Progenitor cell of endocrine pancreas (in vitro differentiated cells): ENCODE data around the gene ABLIM2. TPM values are rescaled to one million over a fixed set of nuclear protein-coding genes. Genes with fewer than 3 reads are reported as not detected.

Experiments used
- DNase-seq: peaks from one replicate; pipeline ENCODE4 v3.0.0; 2021; ENCODE audit warnings: low spot score; ENCODE audit not compliant: unreplicated experiment
- H3K27ac Mint-ChIP-seq: 2 replicates; pipeline ENCODE4 v1.8.0; 2021; ENCODE audit warnings: mild to moderate bottlenecking, moderate library complexity, mixed read lengths
- H3K27me3 Mint-ChIP-seq: 2 replicates; pipeline ENCODE4 v1.8.0; 2021; ENCODE audit warnings: mixed read lengths
- H3K36me3 Mint-ChIP-seq: 2 replicates; pipeline ENCODE4 v1.8.0; 2022; ENCODE audit warnings: mixed read lengths; ENCODE audit not compliant: insufficient read depth
- H3K4me1 Mint-ChIP-seq: 2 replicates; pipeline ENCODE4 v1.8.0; 2021; ENCODE audit warnings: low read depth, mixed read lengths
- H3K4me3 Mint-ChIP-seq: 2 replicates; pipeline ENCODE4 v1.8.0; 2021; ENCODE audit warnings: low read depth, mild to moderate bottlenecking, moderate library complexity, mixed read lengths
- H3K9me3 Mint-ChIP-seq: 2 replicates; pipeline ENCODE4 v1.8.0; 2021; ENCODE audit warnings: low read depth, mixed read lengths
- total RNA-seq: library from RNA; stranded (reverse); gene quantifications from 2 replicates; pipeline ENCODE4 v1.2.1, GENCODE V29; 2021
- TF ChIP-seq, protein P1 (sequence below): fragments of 200-600 bp; sonication (generic); IDR thresholded peaks from one replicate; pipeline ENCODE4 v1.5.0; 2021; ENCODE audit warnings: antibody characterized with exemption, mild to moderate bottlenecking; ENCODE audit not compliant: unreplicated experiment

ABLIM2 gene
- total RNA-seq, 1 donor from 2014 or later: 5.7 TPM

GRCh38 chr4:8024073-8024786, 134.4 kb downstream of the ABLIM2 start:
- Mint-ChIP-seq H3K4me1 (peaks cover 3% of the 10 kb centered on the region), H3K36me3 (no peaks in the 10 kb centered on the region), H3K27ac (no peak overlapping the region), H3K27me3 (peaks cover 29% of the 10 kb centered on the region), H3K4me3 (no peak overlapping the region), H3K9me3 (no peaks in the 10 kb centered on the region)
- TF ChIP-seq, protein P1, sequence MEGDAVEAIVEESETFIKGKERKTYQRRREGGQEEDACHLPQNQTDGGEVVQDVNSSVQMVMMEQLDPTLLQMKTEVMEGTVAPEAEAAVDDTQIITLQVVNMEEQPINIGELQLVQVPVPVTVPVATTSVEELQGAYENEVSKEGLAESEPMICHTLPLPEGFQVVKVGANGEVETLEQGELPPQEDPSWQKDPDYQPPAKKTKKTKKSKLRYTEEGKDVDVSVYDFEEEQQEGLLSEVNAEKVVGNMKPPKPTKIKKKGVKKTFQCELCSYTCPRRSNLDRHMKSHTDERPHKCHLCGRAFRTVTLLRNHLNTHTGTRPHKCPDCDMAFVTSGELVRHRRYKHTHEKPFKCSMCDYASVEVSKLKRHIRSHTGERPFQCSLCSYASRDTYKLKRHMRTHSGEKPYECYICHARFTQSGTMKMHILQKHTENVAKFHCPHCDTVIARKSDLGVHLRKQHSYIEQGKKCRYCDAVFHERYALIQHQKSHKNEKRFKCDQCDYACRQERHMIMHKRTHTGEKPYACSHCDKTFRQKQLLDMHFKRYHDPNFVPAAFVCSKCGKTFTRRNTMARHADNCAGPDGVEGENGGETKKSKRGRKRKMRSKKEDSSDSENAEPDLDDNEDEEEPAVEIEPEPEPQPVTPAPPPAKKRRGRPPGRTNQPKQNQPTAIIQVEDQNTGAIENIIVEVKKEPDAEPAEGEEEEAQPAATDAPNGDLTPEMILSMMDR: no peak
- no peak for DNase-seq

- Mint-ChIP-seq H3K36me3 (no peaks in the 10 kb centered on the region), H3K4me1 (peaks cover 3% of the 10 kb centered on the region), H3K27me3 (peaks cover 33% of the 10 kb centered on the region), H3K4me3 (no peak overlapping the region), H3K27ac (no peak overlapping the region), H3K9me3 (no peaks in the 10 kb centered on the region)
- no peak for DNase-seq
- TF ChIP-seq, protein P1: no peak
Measured at GRCh38 chr4:8023696-8024033, 134.9 kb downstream of the ABLIM2 start.

DNA sequence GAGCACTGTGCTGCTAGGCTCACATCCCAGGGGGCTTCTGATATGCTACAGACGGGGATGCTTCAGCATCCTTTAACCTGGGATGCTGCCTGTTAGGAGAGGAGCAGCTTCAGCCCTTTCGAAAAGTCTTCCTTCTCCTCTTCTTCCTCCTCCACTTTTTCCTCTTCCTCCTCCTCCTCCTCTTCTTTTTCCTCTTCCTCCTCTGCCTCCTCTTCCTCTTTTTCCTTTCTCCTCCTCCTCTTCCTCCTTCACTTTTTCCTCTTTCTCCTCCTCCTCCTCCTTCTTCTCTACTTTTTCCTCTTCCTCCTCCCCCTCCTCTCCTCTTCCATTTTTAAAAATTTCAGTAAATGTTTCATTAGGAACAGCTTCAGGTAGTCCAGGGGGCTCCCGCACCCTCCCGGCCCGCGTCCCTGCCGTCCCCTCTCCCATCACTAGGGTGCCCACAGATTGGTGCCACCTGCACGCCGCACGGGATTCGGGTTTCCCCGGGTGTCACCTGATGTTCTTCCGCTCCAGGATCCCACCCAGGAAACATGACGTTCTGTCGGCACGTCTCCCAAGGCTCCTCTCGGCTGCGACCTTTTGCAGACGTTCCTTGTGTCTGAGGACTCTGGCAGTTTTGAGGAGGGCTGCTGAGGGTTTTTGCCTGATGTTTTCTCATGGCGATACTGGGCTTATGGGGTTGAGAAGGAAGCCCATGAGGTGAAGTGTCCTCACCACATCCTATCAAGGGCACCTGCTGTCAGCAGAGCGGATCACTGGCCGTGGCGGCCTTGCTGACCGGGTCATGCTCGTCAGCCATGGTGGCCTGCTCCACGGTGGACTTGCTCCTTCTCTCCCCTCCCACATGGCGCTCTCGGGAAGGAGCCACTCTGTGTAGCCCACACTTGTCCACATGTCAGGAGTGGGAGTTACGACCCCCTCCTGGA, 135.6 kb downstream of the ABLIM2 start:
- H3K36me3 Mint-ChIP-seq: no peaks in the 10 kb centered on the region
- H3K4me1 Mint-ChIP-seq: peaks cover 3% of the 10 kb centered on the region
- H3K9me3 Mint-ChIP-seq: no peaks in the 10 kb centered on the region
- DNase-seq: no peak
- H3K27ac Mint-ChIP-seq: no peak overlapping the region
- H3K4me3 Mint-ChIP-seq: no peak overlapping the region
- TF ChIP-seq, protein P1: no peak
- peaks cover 31% of the 10 kb centered on the region for H3K27me3 Mint-ChIP-seq

DNA sequence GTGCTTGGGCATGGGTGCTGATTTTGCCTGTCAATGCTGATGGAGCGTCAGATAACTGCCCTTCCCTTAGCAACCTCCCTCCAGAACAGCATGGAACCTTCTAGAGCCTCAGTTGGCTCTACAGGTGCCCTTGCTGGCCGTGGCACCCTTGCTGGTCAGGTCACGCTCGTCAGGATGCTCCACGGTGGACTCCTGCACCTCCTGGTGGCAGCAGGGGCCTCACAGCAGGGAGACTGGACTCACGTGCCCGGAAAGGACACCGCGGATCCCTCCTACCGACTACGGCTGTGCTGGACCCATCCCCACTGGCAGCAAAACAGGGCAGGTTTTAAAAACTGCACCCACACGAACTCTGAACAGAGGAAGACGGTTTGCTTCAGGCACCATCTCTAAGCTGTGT, 136.8 kb downstream of the ABLIM2 start:
- Mint-ChIP-seq H3K4me3 (no peak overlapping the region), H3K9me3 (no peaks in the 10 kb centered on the region), H3K36me3 (no peaks in the 10 kb centered on the region), H3K27ac (no peak overlapping the region), H3K27me3 (peaks cover 31% of the 10 kb centered on the region), H3K4me1 (peaks cover 3% of the 10 kb centered on the region)
- TF ChIP-seq, protein P1: peak; percentile 14
- DNase-seq: no peak

DNA sequence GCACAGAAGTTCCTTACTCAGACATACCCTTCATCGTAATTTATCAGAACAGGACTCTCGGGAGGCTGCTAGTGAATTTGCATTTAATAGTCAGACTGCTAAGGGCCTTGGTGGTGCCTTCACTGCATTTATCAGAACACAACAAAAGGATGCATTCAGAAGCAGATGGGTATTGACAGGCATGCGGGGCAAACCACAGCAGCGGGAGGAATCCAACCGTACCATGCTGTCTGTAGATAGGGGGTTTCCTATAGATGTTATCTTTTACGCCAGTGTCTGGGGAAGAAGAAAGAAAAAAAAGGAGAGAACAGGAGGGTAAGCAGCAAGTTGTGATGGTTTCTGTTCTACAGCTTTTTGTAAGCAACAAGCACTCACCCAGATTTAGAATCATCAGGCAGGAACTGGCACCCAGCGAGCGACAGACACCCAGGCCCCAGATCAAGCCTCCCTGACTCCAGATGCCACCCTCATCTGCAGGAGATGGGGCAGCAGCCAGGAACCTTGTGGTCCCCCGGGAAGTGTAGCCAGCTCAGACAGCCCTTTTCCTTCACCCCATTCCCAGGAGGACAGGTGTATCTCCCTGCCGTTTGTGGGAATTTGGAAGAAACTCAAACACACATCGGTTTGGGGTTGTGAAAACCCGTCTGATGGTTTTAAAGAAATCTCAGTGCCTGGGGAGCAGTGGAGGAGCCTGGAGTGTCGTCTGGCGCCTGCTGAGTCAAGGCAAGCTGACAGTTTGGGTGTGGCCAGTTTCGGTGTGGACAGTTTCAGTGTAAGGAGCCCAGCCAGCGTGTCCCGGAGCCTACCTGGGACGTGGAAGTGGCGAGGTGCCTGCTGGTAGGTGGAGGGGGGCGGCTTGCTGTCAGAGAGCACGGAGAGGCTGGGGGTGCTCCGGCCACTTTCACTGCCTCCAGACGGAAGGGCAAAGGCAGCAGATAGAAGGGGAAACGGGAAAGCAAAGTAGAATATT, 138.9 kb downstream of the ABLIM2 start:
- no peak for DNase-seq
- H3K4me3 Mint-ChIP-seq: no peak overlapping the region
- no peaks in the 10 kb centered on the region for H3K36me3 Mint-ChIP-seq
- peaks cover 4% of the 10 kb centered on the region for H3K4me1 Mint-ChIP-seq
- H3K9me3 Mint-ChIP-seq: no peaks in the 10 kb centered on the region
- peak overlapping the region; percentile 52 for H3K27ac Mint-ChIP-seq
- peaks cover 31% of the 10 kb centered on the region for H3K27me3 Mint-ChIP-seq
- TF ChIP-seq, protein P1: no peak
